ENCODE measurements around the gene ST13. TPM values are rescaled to one million over a fixed set of nuclear protein-coding genes. Genes with fewer than 3 reads are reported as not detected.

The ST13 gene
- total RNA-seq, 2 experiments from 2014 or later: 164 to 170 TPM

GRCh38 chr22:40818192-40818746 is 38.2 kb downstream of the ST13 start:
- peaks cover 49% of the 10 kb centered on the region for H3K4me1 Mint-ChIP-seq (ENCODE audit: low read depth)

GRCh38 chr22:40817737-40818136 is 38.7 kb downstream of the ST13 start:
- intact Hi-C loops (cut with DNase I, micrococcal nuclease): loop anchor here (2.0 kb wide), 3 partner anchors 39 to 273 kb away; partner anchors contain the start of genes MRTFA (in 1 of the 2), ST13 (in 1 of the 2) and XPNPEP3 (in 1 of the 2)
- no peaks in the 10 kb centered on the region for H3K27me3 Mint-ChIP-seq
- Histone ChIP-seq H3K9me3 (ENCODE audit: control insufficient read depth in 1 of 2, insufficient read depth in 1 of 2, low read length in 2 of 2) (no peaks in the 10 kb centered on the region), H3K4me3 (ENCODE audit: low read length) (no peak overlapping the region), H3K36me3 (ENCODE audit: insufficient read depth, low read length) (no peaks in the 10 kb centered on the region), H3K27me3 (ENCODE audit: control insufficient read depth in 1 of 2, insufficient read depth in 2 of 2, low read length in 2 of 2) (no peaks in the 10 kb centered on the region), H3K27ac (ENCODE audit: low read depth in 1 of 2, low read length in 2 of 2) (no peak overlapping the region), H3K4me1 (ENCODE audit: insufficient read depth, low read length) (peaks cover 24% of the 10 kb centered on the region)
- no peaks in the 10 kb centered on the region for H3K9me3 Mint-ChIP-seq
- peaks cover 49% of the 10 kb centered on the region for H3K4me1 Mint-ChIP-seq (ENCODE audit: low read depth)
- ATAC-seq (ENCODE audit: poor library complexity) (no peak), DNase-seq (no peak)
- peak overlapping the region; percentile 94 for H3K27ac Mint-ChIP-seq
- no peak for TF ChIP-seq CTCF (IDR thresholded peaks at IDR 0.05)
- ChIA-PET POLR2A (interaction anchor here (0.6 to 1.4 kb wide), 6 partner anchors 17 to 983 kb away, joined by 3 to 4 read pairs (median 4); partner anchors contain the start of gene CCDC134), CTCF (interaction anchor here (0.7 to 0.8 kb wide), 3 partner anchors 11 to 68 kb away, joined by 3 to 5 read pairs (median 3); no protein-coding TSS in a partner anchor)
- H3K4me3 Mint-ChIP-seq: peak overlapping the region; percentile 99
- H3K36me3 Mint-ChIP-seq (ENCODE audit: low read depth): peaks cover 21% of the 10 kb centered on the region

More at GRCh38 chr22:40818192-40818746, 38.2 kb downstream of the ST13 start:
- peaks cover 21% of the 10 kb centered on the region for H3K36me3 Mint-ChIP-seq (ENCODE audit: low read depth)
- no peak for TF ChIP-seq CTCF (IDR thresholded peaks at IDR 0.05)
- H3K9me3 ChIP-seq (ENCODE audit: control insufficient read depth in 1 of 2, insufficient read depth in 1 of 2, low read length in 2 of 2): no peaks in the 10 kb centered on the region
- peak overlapping the region; percentile 71 for H3K4me3 ChIP-seq (ENCODE audit: low read length)
- CTCF ChIA-PET: interaction anchor here (0.6 to 1.6 kb wide), 9 partner anchors 12 to 146 kb away, joined by 3 to 5 read pairs (median 3); partner anchors contain the start of genes ST13 and XPNPEP3
- H3K4me1 ChIP-seq (ENCODE audit: insufficient read depth, low read length): peaks cover 24% of the 10 kb centered on the region
- H3K27me3 Mint-ChIP-seq: no peaks in the 10 kb centered on the region
- H3K9me3 Mint-ChIP-seq: no peaks in the 10 kb centered on the region
- intact Hi-C loops (cut with DNase I, micrococcal nuclease): loop anchor here (2.0 kb wide), 3 partner anchors 39 to 273 kb away; partner anchors contain the start of genes MRTFA (in 1 of the 2), ST13 (in 1 of the 2) and XPNPEP3 (in 1 of the 2)
- H3K27ac ChIP-seq (ENCODE audit: low read depth in 1 of 2, low read length in 2 of 2): no peak overlapping the region
- ATAC-seq (ENCODE audit: poor library complexity) (peak; percentile 11), DNase-seq (peak in 4 of 14 experiments; percentile 4 to 50 (median 32))
- peak overlapping the region; percentile 99 for H3K4me3 Mint-ChIP-seq
- no peaks in the 10 kb centered on the region for H3K27me3 ChIP-seq (ENCODE audit: control insufficient read depth in 1 of 2, insufficient read depth in 2 of 2, low read length in 2 of 2)
- peak overlapping the region; percentile 94 for H3K27ac Mint-ChIP-seq
- H3K36me3 ChIP-seq (ENCODE audit: insufficient read depth, low read length): no peaks in the 10 kb centered on the region
- POLR2A ChIA-PET: interaction anchor here (0.7 to 1.9 kb wide), 7 partner anchors 16 to 982 kb away, joined by 3 to 11 read pairs (median 4); partner anchors contain the start of genes CCDC134, ST13 and XPNPEP3

- ATAC-seq (ENCODE audit: poor library complexity) (no peak), DNase-seq (no peak)
- intact Hi-C loops (cut with DNase I, micrococcal nuclease): no loop called here
- no peaks in the 10 kb centered on the region for H3K9me3 ChIP-seq (ENCODE audit: control insufficient read depth in 1 of 2, insufficient read depth in 1 of 2, low read length in 2 of 2)
- peaks cover 18% of the 10 kb centered on the region for H3K4me1 ChIP-seq (ENCODE audit: insufficient read depth, low read length)
- POLR2A ChIA-PET: no interaction called here
- H3K27ac Mint-ChIP-seq: no peak overlapping the region
- no peaks in the 10 kb centered on the region for H3K27me3 Mint-ChIP-seq
- H3K27me3 ChIP-seq (ENCODE audit: control insufficient read depth in 1 of 2, insufficient read depth in 2 of 2, low read length in 2 of 2): no peaks in the 10 kb centered on the region
- no peak overlapping the region for H3K4me3 ChIP-seq (ENCODE audit: low read length)
- CTCF ChIA-PET: no interaction called here
- TF ChIP-seq CTCF (IDR thresholded peaks at IDR 0.05): no peak
- H3K4me3 Mint-ChIP-seq: no peak overlapping the region
- no peak overlapping the region for H3K27ac ChIP-seq (ENCODE audit: low read depth in 1 of 2, low read length in 2 of 2)
- H3K4me1 Mint-ChIP-seq (ENCODE audit: low read depth): peaks cover 46% of the 10 kb centered on the region
- no peaks in the 10 kb centered on the region for H3K36me3 ChIP-seq (ENCODE audit: insufficient read depth, low read length)
- H3K9me3 Mint-ChIP-seq: no peaks in the 10 kb centered on the region
- peaks cover 18% of the 10 kb centered on the region for H3K36me3 Mint-ChIP-seq (ENCODE audit: low read depth)
Measured at GRCh38 chr22:40813912-40814315, 42.5 kb downstream of the ST13 start.

Measured in CD4-positive, alpha-beta T cell (primary cell).